ENCODE results near the gene DNAH2. TPM values are rescaled to one million over a fixed set of nuclear protein-coding genes. Genes with fewer than 3 reads are reported as not detected.
A peak's percentile ranks its signal among the peaks of the same experiment; 100 is the strongest.

DNAH2 gene
- polyA plus RNA-seq, 1 of the 3 experiments (the other 2 are of a cell fraction): 0.13 TPM

- Histone ChIP-seq H3K36me3 (replicated peaks in 1 of 2; ENCODE audit: control insufficient read depth in 1 of 2, insufficient read depth in 2 of 2, low read length in 1 of 2) (no peaks in the 10 kb centered on the region), H3K27me3 (ENCODE audit: insufficient read depth) (no peaks in the 10 kb centered on the region), H3K9me3 (no peaks in the 10 kb centered on the region), H3K4me1 (ENCODE audit: control insufficient read depth in 1 of 2, insufficient read depth in 2 of 2, low read depth in 1 of 2, low read length in 1 of 2) (peaks cover 3 to 18% of the 10 kb centered on the region in 2 experiments; a peak in 1 of 4 replicates), H3F3A (replicated peaks; ENCODE audit: insufficient read depth) (peaks cover 10% of the 10 kb centered on the region), H2AFZ (ENCODE audit: low read depth) (peak overlapping the region; percentile 79), H3K27ac (ENCODE audit: low read depth in 2 of 2, low read length in 1 of 2) (no peak overlapping the region), H4K20me1 (ENCODE audit: insufficient read depth) (no peaks in the 10 kb centered on the region), H3K9ac (peak overlapping the region; percentile 72; the same call in 1 of the 2 replicates), H3K4me3 (ENCODE audit: low read depth in 2 of 2, low read length in 1 of 2) (peak overlapping the region; percentile 72 to 92), H3K9me2 (no peaks in the 10 kb centered on the region), H3K4me2 (peak overlapping the region; percentile 94), H3K79me2 (ENCODE audit: insufficient read depth) (no peaks in the 10 kb centered on the region)
- no peak for DNase-seq
- ChIA-PET CTCF (interaction anchor here (0.6 to 8.2 kb wide), 13 partner anchors 9 to 261 kb away, joined by 3 to 85 read pairs (median 5); partner anchors contain the start of genes EFNB3, KDM6B, TP53 and WRAP53), POLR2A (interaction anchor here (1.2 to 2.8 kb wide), 3 partner anchors 12 to 120 kb away, joined by 5 to 38 read pairs (median 6); partner anchors contain the start of gene EFNB3)
- no peak for TF ChIP-seq EP300 (IDR thresholded peaks at IDR 0.05; ENCODE audit: borderline replicate concordance in 1 of 2, low read depth in 1 of 2, low read length in 1 of 2)
- WGBS (ENCODE audit: low lambda C conversion rate): 11% methylated on average over 16 of the region's 16 CpGs
Measured at GRCh38 chr17:7717756-7718350, 309 bp downstream of the DNAH2 start.

- H3K9me2 ChIP-seq: no peaks in the 10 kb centered on the region
- no peak overlapping the region for H3K4me2 ChIP-seq
- WGBS (ENCODE audit: low lambda C conversion rate): 86% methylated on average over 8 of the region's 9 CpGs
- H3F3A ChIP-seq (replicated peaks; ENCODE audit: insufficient read depth): peaks cover 10% of the 10 kb centered on the region
- no peaks in the 10 kb centered on the region for H3K79me2 ChIP-seq (ENCODE audit: insufficient read depth)
- H2AFZ ChIP-seq (ENCODE audit: low read depth): no peak overlapping the region
- H3K4me3 ChIP-seq (ENCODE audit: low read depth in 2 of 2, low read length in 1 of 2): no peak overlapping the region
- no peaks in the 10 kb centered on the region for H3K9me3 ChIP-seq
- H3K36me3 ChIP-seq (replicated peaks in 1 of 2; ENCODE audit: control insufficient read depth in 1 of 2, insufficient read depth in 2 of 2, low read length in 1 of 2): no peaks in the 10 kb centered on the region
- H3K4me1 ChIP-seq (ENCODE audit: control insufficient read depth in 1 of 2, insufficient read depth in 2 of 2, low read depth in 1 of 2, low read length in 1 of 2): peaks cover 3 to 18% of the 10 kb centered on the region in 2 experiments; a peak in 1 of 4 replicates
- ChIA-PET POLR2A (no interaction called here), CTCF (no interaction called here)
- peaks cover 7% of the 10 kb centered on the region; the same call in 1 of the 2 replicates for H3K27me3 ChIP-seq (ENCODE audit: insufficient read depth)
- no peaks in the 10 kb centered on the region for H4K20me1 ChIP-seq (ENCODE audit: insufficient read depth)
- no peak overlapping the region for H3K27ac ChIP-seq (ENCODE audit: low read depth in 2 of 2, low read length in 1 of 2)
- no peak for DNase-seq
- H3K9ac ChIP-seq: no peak overlapping the region
- TF ChIP-seq POLR2AphosphoS5 (IDR thresholded peaks at IDR 0.05; ENCODE audit: low read depth, low read length): no peak
- no peak for TF ChIP-seq SMC3 (IDR thresholded peaks at IDR 0.05; ENCODE audit: low read depth, low read length)
- TF ChIP-seq, protein P1, sequence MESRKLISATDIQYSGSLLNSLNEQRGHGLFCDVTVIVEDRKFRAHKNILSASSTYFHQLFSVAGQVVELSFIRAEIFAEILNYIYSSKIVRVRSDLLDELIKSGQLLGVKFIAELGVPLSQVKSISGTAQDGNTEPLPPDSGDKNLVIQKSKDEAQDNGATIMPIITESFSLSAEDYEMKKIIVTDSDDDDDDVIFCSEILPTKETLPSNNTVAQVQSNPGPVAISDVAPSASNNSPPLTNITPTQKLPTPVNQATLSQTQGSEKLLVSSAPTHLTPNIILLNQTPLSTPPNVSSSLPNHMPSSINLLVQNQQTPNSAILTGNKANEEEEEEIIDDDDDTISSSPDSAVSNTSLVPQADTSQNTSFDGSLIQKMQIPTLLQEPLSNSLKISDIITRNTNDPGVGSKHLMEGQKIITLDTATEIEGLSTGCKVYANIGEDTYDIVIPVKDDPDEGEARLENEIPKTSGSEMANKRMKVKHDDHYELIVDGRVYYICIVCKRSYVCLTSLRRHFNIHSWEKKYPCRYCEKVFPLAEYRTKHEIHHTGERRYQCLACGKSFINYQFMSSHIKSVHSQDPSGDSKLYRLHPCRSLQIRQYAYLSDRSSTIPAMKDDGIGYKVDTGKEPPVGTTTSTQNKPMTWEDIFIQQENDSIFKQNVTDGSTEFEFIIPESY (IDR thresholded peaks at IDR 0.05; ENCODE audit: borderline replicate concordance, low read depth): no peak
- TF ChIP-seq TAF1 (IDR thresholded peaks at IDR 0.05; ENCODE audit: borderline replicate concordance, low read depth, low read length): no peak
- TF ChIP-seq, protein P2, sequence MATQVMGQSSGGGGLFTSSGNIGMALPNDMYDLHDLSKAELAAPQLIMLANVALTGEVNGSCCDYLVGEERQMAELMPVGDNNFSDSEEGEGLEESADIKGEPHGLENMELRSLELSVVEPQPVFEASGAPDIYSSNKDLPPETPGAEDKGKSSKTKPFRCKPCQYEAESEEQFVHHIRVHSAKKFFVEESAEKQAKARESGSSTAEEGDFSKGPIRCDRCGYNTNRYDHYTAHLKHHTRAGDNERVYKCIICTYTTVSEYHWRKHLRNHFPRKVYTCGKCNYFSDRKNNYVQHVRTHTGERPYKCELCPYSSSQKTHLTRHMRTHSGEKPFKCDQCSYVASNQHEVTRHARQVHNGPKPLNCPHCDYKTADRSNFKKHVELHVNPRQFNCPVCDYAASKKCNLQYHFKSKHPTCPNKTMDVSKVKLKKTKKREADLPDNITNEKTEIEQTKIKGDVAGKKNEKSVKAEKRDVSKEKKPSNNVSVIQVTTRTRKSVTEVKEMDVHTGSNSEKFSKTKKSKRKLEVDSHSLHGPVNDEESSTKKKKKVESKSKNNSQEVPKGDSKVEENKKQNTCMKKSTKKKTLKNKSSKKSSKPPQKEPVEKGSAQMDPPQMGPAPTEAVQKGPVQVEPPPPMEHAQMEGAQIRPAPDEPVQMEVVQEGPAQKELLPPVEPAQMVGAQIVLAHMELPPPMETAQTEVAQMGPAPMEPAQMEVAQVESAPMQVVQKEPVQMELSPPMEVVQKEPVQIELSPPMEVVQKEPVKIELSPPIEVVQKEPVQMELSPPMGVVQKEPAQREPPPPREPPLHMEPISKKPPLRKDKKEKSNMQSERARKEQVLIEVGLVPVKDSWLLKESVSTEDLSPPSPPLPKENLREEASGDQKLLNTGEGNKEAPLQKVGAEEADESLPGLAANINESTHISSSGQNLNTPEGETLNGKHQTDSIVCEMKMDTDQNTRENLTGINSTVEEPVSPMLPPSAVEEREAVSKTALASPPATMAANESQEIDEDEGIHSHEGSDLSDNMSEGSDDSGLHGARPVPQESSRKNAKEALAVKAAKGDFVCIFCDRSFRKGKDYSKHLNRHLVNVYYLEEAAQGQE (IDR thresholded peaks at IDR 0.05; ENCODE audit: low read depth, low read length): no peak
- TF ChIP-seq RCOR1 (IDR thresholded peaks at IDR 0.05; ENCODE audit: low read length): no peak
- TF ChIP-seq, protein P3, sequence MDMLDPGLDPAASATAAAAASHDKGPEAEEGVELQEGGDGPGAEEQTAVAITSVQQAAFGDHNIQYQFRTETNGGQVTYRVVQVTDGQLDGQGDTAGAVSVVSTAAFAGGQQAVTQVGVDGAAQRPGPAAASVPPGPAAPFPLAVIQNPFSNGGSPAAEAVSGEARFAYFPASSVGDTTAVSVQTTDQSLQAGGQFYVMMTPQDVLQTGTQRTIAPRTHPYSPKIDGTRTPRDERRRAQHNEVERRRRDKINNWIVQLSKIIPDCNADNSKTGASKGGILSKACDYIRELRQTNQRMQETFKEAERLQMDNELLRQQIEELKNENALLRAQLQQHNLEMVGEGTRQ (IDR thresholded peaks at IDR 0.05; ENCODE audit: borderline replicate concordance, low read depth, low read length): no peak
- no peak for TF ChIP-seq YY1 (IDR thresholded peaks at IDR 0.05; ENCODE audit: low read depth)
- TF ChIP-seq, protein P4, sequence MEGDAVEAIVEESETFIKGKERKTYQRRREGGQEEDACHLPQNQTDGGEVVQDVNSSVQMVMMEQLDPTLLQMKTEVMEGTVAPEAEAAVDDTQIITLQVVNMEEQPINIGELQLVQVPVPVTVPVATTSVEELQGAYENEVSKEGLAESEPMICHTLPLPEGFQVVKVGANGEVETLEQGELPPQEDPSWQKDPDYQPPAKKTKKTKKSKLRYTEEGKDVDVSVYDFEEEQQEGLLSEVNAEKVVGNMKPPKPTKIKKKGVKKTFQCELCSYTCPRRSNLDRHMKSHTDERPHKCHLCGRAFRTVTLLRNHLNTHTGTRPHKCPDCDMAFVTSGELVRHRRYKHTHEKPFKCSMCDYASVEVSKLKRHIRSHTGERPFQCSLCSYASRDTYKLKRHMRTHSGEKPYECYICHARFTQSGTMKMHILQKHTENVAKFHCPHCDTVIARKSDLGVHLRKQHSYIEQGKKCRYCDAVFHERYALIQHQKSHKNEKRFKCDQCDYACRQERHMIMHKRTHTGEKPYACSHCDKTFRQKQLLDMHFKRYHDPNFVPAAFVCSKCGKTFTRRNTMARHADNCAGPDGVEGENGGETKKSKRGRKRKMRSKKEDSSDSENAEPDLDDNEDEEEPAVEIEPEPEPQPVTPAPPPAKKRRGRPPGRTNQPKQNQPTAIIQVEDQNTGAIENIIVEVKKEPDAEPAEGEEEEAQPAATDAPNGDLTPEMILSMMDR (IDR thresholded peaks at IDR 0.05): no peak
- TF ChIP-seq RXRA (IDR thresholded peaks at IDR 0.05; ENCODE audit: borderline replicate concordance, low read depth): no peak
- TF ChIP-seq EZH2phosphoT487 (IDR thresholded peaks at IDR 0.05; ENCODE audit: borderline replicate concordance, low read depth): no peak
- no peak for TF ChIP-seq MXI1 (IDR thresholded peaks at IDR 0.05; ENCODE audit: low read depth, low read length)
- TF ChIP-seq ELF1 (IDR thresholded peaks at IDR 0.05): no peak
- TF ChIP-seq CHD2 (IDR thresholded peaks at IDR 0.05; ENCODE audit: low read length, partially characterized antibody): no peak
- TF ChIP-seq TCF12 (IDR thresholded peaks at IDR 0.05): no peak
- TF ChIP-seq SIN3A (IDR thresholded peaks at IDR 0.05; ENCODE audit: borderline replicate concordance, low read depth, low read length): no peak
- TF ChIP-seq NFIC (IDR thresholded peaks at IDR 0.05; ENCODE audit: borderline replicate concordance): no peak
- TF ChIP-seq RAD21 (IDR thresholded peaks at IDR 0.05; ENCODE audit: low read length): no peak
Measured at GRCh38 chr17:7719661-7720060, 2.1 kb downstream of the DNAH2 start.

All from SK-N-SH (cell line).